GDM1 (cell line): Measurements from ENCODE around the gene CCDC13.
A peak's percentile ranks its signal among the peaks of the same experiment; 100 is the strongest.

Experiments used
- DNase-seq: peaks from one replicate; lab custom pipeline; 2025; lab: John Stamatoyannopoulos, UW

The CCDC13 gene

DNA sequence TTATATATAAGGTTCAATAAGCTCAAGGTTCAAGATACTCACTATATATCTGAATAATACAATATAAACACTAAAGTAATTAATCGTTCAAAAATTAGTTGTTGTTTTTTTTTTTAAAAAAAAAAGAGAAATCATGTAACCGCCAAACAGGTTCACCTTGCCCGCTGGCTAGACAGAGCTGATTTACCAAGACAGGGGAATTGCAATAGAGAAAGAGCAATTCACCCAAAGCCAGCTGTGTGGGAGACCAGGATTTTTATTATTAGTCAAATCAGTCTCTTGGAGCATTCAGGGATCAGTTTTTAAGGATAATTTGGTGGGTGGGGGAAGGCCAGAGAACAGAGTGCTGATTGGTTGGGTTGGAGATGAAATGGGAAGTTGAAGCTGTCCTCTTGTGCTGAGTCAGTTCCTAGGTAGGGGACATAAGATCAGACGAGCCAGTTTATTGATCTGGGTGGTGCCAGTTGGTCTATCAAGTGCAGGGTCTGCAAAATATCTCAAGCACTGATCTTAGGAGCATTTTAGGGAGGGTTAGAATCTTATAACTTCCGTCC is 23.4 kb upstream of the CCDC13 start:
- no peak for DNase-seq

DNA sequence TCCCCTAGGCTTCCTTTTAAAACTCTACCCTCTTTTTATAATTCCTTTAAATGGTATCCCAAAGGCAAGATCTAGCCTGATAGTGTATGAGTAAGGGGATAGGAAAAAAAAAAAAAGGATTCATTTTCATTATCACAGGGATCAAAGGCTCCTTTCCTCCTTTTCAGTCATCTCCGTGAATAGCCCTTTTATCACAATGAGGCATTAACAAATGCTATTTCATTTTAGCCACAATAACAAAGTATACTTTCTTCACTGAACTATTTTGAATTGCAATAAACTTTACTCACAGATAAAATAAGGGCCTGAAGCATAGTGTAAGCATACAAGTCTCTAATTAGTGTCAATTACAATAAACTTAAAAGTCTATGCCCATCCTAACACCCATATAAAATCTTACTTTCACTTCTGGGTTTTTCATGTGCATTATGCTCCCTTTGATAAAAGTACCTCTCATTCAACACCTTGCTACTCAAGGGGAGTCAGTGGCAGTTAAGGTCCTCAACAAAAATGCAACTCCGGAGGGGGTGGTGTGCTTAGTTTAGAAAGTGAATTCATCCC is 22.6 kb upstream of the CCDC13 start:
- no peak for DNase-seq

- no peak for DNase-seq
Measured at GRCh38 chr3:42790714-42791229, 17.7 kb upstream of the CCDC13 start.

- no peak for DNase-seq
Measured at GRCh38 chr3:42786631-42787030, 13.6 kb upstream of the CCDC13 start.

GRCh38 chr3:42786212-42786611 is 13.2 kb upstream of the CCDC13 start:
- DNase-seq: no peak

DNA sequence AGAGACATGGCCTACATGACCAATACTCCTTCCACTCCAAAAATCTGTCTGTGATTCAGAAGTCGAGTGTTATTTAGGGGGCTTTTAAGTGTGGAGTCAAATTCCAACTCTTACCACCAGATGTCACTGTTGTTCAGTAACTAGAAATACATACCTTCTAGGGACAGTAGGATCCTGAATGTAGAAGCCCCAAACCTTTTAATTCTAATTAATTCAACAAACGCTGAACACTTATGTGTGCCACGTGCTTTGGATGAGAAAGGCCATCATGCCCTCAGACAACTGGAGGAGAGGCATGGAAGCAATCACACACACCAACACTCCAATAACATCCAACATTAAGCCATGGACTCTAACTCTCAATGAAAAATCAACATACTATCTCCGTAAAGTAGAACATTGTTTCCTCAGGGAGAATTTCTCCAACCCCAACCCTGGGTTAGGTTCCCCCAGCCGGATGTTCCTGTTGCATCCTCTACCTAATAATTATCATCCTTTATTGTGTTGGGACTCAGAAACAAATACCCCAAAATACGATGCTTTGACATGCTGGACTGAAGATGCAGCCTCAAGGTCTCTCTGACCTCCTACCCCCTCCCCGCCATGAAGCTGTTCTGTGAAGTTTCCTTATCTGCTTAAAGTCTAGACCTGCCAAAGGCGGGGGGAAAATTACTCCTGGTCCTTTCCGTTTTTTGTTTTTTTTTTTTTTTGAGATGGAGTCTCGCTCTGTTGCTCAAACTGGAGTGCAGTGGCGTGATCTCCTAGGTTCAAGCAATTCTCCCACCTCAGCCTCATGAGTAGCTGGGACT is 8.0 kb upstream of the CCDC13 start:
- DNase-seq: peak; percentile 61

DNA sequence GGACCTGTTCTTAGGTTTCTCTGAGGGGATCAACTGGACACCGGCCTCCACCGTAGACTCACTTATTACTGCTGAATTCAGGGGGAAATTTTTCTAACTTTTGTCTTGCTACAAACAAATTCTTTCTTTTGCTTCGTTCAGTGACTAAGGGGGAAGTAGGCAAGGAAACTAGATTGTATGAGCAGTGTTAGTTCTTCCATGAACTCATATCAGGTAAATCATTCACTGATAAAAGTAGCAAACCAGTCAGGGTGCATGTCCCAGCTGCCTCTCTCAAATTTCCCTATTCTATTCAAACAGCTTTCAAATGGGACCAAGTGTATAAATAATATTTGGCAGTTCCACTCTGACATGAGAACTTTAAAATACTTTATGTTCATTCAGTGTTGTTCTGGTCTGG is 7.3 kb upstream of the CCDC13 start:
- DNase-seq: no peak

- no peak for DNase-seq
Measured at GRCh38 chr3:42778644-42779043, 5.6 kb upstream of the CCDC13 start.

DNA sequence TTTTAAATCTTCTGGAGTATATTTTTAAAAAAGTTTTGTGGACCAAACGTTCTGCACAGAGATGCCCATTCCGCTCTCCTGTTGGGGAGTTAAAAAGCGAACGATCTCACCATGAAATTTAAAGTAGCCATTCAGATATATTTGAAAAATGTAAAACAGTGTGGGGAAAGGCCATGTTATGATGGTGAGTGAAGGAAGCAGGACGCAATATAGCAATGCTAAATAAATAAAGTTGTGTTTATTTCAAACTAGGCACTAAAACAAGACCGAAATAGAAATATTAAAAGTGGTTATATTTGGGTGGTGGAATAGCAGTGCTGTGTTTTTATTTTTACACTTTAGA is 327 bp upstream of the CCDC13 start:
- DNase-seq: no peak

GRCh38 chr3:42771271-42771670 is 1.8 kb downstream of the CCDC13 start:
- no peak for DNase-seq

DNA sequence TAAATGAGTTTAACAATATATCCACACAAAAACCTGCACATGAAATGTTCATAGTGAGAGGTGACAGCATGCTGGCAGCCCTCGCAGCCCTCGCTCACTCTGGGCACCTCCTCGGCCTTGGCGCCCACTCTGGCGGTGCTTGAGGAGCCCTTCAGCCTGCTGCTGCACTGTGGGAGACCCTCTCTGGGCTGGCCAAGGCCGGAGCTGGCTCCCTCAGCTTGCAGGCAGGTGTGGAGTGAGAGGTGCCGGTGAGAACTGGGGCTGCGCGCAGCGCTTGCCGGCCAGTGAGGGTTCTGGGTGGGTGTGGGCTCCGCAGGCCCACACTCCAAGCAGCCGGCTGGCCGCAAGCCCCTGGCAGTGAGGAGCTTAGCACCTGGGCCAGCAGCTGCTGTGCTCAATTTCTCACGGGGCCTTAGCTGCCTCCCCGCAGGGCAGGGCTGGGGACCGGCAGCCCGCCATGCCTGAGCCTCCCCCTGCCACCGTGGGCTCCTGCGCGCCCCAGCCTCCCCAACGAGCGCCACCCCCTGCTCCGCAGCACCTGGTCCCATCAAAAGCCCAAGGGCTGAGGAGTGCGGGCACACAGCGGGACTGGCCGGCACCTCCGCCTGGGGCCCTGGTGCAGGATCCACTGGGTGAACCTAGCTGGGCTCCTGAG is 3.4 kb downstream of the CCDC13 start:
- no peak for DNase-seq

GRCh38 chr3:42764561-42765295 is 8.3 kb downstream of the CCDC13 start:
- DNase-seq: no peak

DNA sequence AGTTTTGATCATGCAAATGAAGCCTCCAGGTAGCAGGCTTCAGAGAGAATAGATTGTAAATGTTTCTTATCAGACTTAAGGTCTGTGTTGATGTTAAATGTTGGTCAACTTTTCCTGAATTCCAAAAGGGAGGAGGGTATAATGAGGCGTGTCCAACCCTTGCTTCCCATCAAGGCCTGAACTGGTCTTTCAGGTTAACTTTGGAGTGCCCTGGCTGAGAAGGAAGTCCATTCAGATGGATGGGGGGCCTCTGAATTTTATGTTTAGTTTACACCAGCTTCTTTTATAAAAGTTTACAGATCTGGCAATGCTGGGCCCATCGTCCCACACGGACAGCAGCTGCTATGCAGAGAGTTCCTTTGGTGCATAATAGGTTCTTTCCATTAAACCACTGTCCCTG is 8.9 kb downstream of the CCDC13 start:
- no peak for DNase-seq

DNA sequence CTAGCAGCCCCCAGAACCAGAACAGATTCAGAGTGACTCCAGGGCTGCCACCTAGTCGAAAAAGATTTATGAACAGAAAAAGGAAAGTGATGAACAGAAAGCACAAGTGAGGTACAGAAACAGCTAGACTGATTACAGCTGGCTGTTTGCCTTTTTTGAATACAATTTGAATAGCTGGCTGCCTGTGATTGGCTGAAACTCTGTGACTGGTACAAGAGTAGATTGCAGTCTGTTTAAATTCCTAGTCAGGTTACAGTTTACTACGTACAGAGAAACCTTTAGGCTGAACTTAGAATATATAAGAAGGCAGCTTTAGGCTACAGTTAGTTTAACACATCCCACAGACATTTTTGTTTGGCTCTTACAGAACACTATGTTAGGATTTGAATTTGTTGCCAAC is 10.0 kb downstream of the CCDC13 start:
- no peak for DNase-seq

GRCh38 chr3:42762046-42762724 is 10.9 kb downstream of the CCDC13 start:
- DNase-seq: peak; percentile 38

DNA sequence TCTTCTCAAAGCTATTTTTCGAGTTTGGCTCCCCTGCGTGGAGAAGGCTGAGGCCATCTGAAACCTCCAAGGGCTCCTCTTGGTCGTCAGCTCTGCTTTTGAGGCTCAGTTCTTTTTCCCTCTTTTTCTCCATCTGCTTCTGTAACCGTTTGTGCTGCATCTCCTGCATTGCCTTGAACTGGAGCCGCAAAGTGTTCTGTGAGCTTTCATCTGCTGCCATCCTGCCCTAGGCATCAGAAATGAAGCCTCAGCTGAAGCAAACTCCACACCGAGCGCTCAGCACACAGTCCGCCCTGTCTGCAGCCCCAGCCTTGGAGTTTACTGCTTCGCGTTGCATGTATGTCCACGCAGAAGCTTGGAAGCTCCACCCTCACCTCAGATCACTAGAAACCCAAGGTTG is 14.9 kb downstream of the CCDC13 start:
- no peak for DNase-seq

DNA sequence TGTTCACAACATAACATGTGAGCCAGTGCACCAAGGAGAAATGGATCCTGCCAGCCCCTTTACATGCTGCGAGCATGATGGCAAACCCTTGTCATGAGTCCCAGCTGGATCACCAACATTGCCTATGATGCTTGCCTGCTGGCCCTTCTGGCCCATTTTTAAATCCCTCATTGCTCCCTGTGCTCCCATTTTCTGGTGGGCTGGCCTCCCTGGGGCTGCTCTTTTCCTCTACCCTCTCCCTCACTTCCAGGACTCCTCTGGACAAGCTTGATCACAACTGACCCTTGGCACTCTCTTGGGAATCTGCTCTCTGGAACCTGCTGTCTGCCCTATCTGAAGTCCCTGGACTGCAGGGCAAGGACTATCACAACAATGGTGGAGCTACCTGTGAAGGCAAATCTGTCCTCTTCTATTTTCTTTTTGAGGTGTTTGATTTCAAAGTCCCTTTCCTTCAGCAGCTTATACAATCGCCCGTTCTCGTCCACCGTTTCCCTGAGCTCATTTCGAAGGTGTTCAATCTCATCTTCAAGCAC is 16.3 kb downstream of the CCDC13 start:
- DNase-seq: no peak

DNA sequence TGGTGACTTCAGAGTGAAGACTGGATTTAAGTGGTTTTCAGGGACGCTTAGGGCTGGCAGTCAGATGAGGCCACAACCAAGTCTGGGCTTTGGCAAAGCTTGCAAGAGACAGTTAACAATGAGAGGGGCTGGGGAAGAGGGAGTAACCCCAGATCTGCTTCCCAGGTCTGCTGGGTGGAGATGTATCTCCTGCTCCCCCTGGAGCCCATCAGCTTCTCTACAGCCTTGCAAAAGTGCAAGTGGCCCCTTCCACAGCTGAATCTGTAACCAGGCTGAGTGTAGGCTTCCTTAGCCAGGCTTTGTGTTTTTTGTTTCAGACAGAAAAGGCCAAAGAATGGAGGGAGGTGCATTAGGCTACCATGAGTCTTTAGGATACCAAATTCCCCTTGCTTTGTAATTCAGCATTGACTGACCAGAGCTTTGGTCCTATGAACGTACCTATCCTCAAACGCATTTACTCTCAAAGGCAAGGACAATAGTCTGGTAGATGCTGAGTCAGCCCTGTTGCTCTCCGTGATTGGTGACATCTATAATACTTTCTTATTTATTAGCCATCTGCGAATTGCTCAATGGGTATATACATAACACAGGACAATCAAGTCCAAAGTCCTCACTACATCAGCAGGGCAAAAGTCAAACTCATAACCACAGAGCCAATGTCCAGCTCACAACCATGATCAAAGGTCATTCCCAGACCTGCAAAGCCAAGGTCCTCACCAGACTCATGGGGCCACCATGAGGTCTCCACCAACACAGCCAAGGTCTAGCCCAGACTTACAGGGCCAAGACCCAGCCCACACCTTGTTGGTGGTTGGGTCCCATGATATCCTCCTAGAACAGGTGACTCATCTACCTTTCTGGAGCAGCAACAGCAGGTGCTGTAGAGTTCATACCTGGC is 17.1 kb downstream of the CCDC13 start:
- DNase-seq: no peak

DNA sequence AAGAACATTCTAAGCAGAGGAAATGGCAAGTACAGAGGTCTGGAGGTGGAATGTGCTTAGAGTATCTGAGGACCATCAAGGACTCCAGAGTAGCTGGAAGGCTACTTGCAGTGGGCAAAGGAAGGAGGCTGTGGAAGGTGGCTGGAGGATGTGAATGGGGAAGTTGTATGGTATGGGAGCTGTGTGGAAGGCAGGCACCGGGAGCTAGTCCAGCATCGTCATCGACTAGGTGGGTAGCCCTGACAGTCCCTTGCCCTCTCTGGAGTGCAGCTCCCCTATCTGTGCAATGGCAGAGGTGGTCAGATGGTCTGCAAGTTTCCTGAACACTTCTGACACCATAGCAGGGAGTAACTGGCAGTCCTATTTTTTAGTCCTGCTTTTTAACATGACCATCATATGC is 19.3 kb downstream of the CCDC13 start:
- no peak for DNase-seq

- no peak for DNase-seq
Measured at GRCh38 chr3:42752961-42753360, 20.1 kb downstream of the CCDC13 start.
